A673 (cell line): Measurements from ENCODE around the gene UACA.

Experiments used
- EZH2 ChIP-seq: fragments of 200-600 bp; sonication (generic); IDR thresholded peaks from 2 replicates; pipeline ENCODE4 v1.6.1; 2017; ENCODE audit warnings: borderline replicate concordance, low read depth, mild to moderate bottlenecking, mixed read lengths, antibody characterized with exemption, low read length; ENCODE audit not compliant: poor library complexity, severe bottlenecking
- TF ChIP-seq, protein P1 (sequence below): fragments of 300-800, 200-600 bp; sonication (generic); conservative IDR thresholded peaks from 2 replicates; pipeline ENCODE4 v1.5.1; 2017; ENCODE audit warnings: low read depth, mild to moderate bottlenecking, antibody characterized with exemption, low read length, moderate library complexity, mixed read lengths

DNA sequence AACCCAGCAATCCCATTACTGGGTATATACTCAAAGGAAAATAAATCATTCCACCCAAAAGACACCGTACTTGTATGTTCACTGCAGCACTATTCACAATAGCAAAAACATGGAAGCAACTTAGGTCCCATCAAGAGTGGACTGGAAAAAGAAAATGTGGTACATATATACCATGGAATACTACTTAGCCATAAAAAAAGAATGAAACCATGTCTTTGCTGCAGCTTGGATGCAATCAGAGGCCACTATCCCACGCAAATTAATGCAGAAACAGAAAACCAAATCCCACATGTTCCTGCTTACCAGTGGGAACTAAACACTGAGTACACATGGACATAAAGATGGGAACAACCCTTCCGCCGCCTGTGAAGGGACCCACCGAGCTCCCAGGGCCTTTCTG is 34.2 kb downstream of the UACA start:
- TF ChIP-seq, protein P1, sequence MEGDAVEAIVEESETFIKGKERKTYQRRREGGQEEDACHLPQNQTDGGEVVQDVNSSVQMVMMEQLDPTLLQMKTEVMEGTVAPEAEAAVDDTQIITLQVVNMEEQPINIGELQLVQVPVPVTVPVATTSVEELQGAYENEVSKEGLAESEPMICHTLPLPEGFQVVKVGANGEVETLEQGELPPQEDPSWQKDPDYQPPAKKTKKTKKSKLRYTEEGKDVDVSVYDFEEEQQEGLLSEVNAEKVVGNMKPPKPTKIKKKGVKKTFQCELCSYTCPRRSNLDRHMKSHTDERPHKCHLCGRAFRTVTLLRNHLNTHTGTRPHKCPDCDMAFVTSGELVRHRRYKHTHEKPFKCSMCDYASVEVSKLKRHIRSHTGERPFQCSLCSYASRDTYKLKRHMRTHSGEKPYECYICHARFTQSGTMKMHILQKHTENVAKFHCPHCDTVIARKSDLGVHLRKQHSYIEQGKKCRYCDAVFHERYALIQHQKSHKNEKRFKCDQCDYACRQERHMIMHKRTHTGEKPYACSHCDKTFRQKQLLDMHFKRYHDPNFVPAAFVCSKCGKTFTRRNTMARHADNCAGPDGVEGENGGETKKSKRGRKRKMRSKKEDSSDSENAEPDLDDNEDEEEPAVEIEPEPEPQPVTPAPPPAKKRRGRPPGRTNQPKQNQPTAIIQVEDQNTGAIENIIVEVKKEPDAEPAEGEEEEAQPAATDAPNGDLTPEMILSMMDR = no peak
- no peak for TF ChIP-seq EZH2
